H1 (cell line): Measurements from ENCODE around the gene VAT1L. TPM values are rescaled to one million over a fixed set of nuclear protein-coding genes. Genes with fewer than 3 reads are reported as not detected.

Source experiments
- CTCF ChIA-PET: fragments of 300-600 bp; sonication (Branson Sonifier 250); formaldehyde crosslinking; loops from one replicate; lab custom pipeline; 2021; ENCODE audit not compliant: partially characterized antibody; lab: Charles Lee
- POLR2A ChIA-PET: fragments of 300-600 bp; sonication (Branson Sonifier 250); formaldehyde crosslinking; loops from one replicate; lab custom pipeline; 2021; ENCODE audit warnings: inconsistent platforms; ENCODE audit not compliant: partially characterized antibody; lab: Charles Lee
- DNase-seq, 2 experiments: peaks; one replicate each; pipeline versions ENCODE4 v3.0.0 to v3.0.0-alpha.2; 2010 to 2022; ENCODE audit warnings: low spot score in 2 of 2, low read depth in 1 of 2, mixed read lengths in 1 of 2
- FAIRE-seq: peaks from 2 replicates; lab custom pipeline; 2011; peaks lifted over from hg19 to GRCh38; lab: Jason Lieb, UNC
- H2AFZ ChIP-seq: 2 replicates; pipeline ENCODE4 v1.8.1; 2012; ENCODE audit warnings: low read length, inconsistent platforms
- H2AK5ac ChIP-seq: 2 replicates; pipeline ENCODE4 v1.6.1; 2013; ENCODE audit warnings: low read depth, low read length
- H2BK120ac ChIP-seq: replicated peaks from 2 replicates; pipeline ENCODE3; 2013; ENCODE audit warnings: low read depth, low read length, inconsistent platforms
- H2BK12ac ChIP-seq: 2 replicates; pipeline ENCODE4 v1.6.1; 2013; ENCODE audit warnings: low read depth, low read length
- H2BK15ac ChIP-seq: 2 replicates; pipeline ENCODE4 v1.6.1; 2013; ENCODE audit warnings: low read length
- H2BK20ac ChIP-seq: 2 replicates; pipeline ENCODE4 v1.6.1; 2013; ENCODE audit warnings: low read length
- H2BK5ac ChIP-seq: 2 replicates; pipeline ENCODE4 v1.6.1; 2013; ENCODE audit warnings: low read depth, low read length
- H3K14ac ChIP-seq: 2 replicates; pipeline ENCODE4 v1.6.1; 2013; ENCODE audit warnings: inconsistent platforms; ENCODE audit not compliant: insufficient read length
- H3K18ac ChIP-seq: 2 replicates; pipeline ENCODE4 v1.6.1; 2013; ENCODE audit warnings: low read length; ENCODE audit errors: extremely low read depth
- H3K23ac ChIP-seq: 2 replicates; pipeline ENCODE4 v1.6.1; 2013; ENCODE audit warnings: inconsistent platforms; ENCODE audit not compliant: insufficient read length
- H3K23me2 ChIP-seq: 2 replicates; pipeline ENCODE4 v1.6.1; 2013; ENCODE audit warnings: low read depth, low read length
- H3K27ac ChIP-seq: 2 replicates; pipeline ENCODE4 v1.6.1; 2011; ENCODE audit warnings: low read depth, low read length, inconsistent platforms
- H3K27me3 ChIP-seq, 4 experiments: replicated peaks in 1 of 4; 1 replicate in 1 of 4; 2 replicates in 3 of 4; pipeline versions ENCODE4 v1.6.1 to v1.8.1; 2011 to 2013; ENCODE audit warnings: low read length in 3 of 4, mild to moderate bottlenecking in 3 of 4, inconsistent platforms in 2 of 4, mixed read lengths in 2 of 4, moderate library complexity in 1 of 4; ENCODE audit not compliant: control insufficient read depth in 3 of 4, insufficient read depth in 3 of 4; ENCODE audit errors: extremely low read depth in 1 of 4
- H3K36me3 ChIP-seq, 4 experiments: 2 replicates each; pipeline versions ENCODE4 v1.6.1 to v1.8.1; 2011 to 2013; ENCODE audit warnings: mild to moderate bottlenecking in 4 of 4, low read length in 3 of 4, moderate library complexity in 2 of 4, control low read depth in 1 of 4, inconsistent platforms in 1 of 4; ENCODE audit not compliant: insufficient read depth in 4 of 4, control insufficient read depth in 2 of 4
- H3K4ac ChIP-seq: replicated peaks from 2 replicates; pipeline ENCODE3; 2013; ENCODE audit warnings: low read length, low read depth, mixed read lengths, inconsistent platforms; ENCODE audit not compliant: insufficient read length
- H3K4me1 ChIP-seq, 4 experiments: replicated peaks in 1 of 4; 1 replicate in 1 of 4; 2 replicates in 3 of 4; pipeline versions ENCODE4 v1.6.1 to v1.8.1; 2011 to 2013; ENCODE audit warnings: low read length in 3 of 4, inconsistent platforms in 2 of 4, mixed read lengths in 1 of 4; ENCODE audit not compliant: insufficient read depth in 4 of 4, control insufficient read depth in 3 of 4
- H3K4me2 ChIP-seq, 2 experiments: 2 replicates each; pipeline versions ENCODE4 v1.6.1 to v1.8.1; 2011 to 2013; ENCODE audit warnings: low read depth in 2 of 2, low read length in 2 of 2, control low read depth in 1 of 2, inconsistent platforms in 1 of 2, mild to moderate bottlenecking in 1 of 2; ENCODE audit not compliant: insufficient read depth in 1 of 2
- H3K4me3 ChIP-seq, 4 experiments: fragments of 200-600, 300-600 bp in 1 of 4; sonication (generic), shearing (Covaris generic), sonication (Bioruptor Twin) in 1 of 4; 2 replicates each; pipeline versions ENCODE4 v1.5.1 to v1.8.1; 2011 to 2016; ENCODE audit warnings: low read length in 4 of 4, low read depth in 3 of 4, control low read depth in 2 of 4, inconsistent platforms in 2 of 4, mild to moderate bottlenecking in 2 of 4, mixed read lengths in 1 of 4, moderate library complexity in 1 of 4; ENCODE audit not compliant: insufficient read depth in 2 of 4; ENCODE audit errors: extremely low read depth in 1 of 4
- H3K56ac ChIP-seq: replicated peaks from 2 replicates; pipeline ENCODE3; 2013; ENCODE audit warnings: low read depth, mild to moderate bottlenecking, mixed read lengths, low read length, inconsistent platforms; ENCODE audit not compliant: insufficient read length
- H3K79me1 ChIP-seq: 2 replicates; pipeline ENCODE4 v1.6.1; 2013; ENCODE audit warnings: low read depth, low read length, control low read depth
- H3K79me2 ChIP-seq, 2 experiments: 2 replicates each; pipeline versions ENCODE4 v1.6.1 to v1.8.1; 2012 to 2013; ENCODE audit warnings: low read length in 2 of 2, mild to moderate bottlenecking in 2 of 2, inconsistent platforms in 1 of 2; ENCODE audit not compliant: insufficient read depth in 2 of 2, control insufficient read depth in 1 of 2
- H3K9ac ChIP-seq, 4 experiments: replicated peaks in 1 of 4; 1 replicate in 1 of 4; 2 replicates in 3 of 4; pipeline versions ENCODE4 v1.6.1 to v1.8.1; 2011 to 2013; ENCODE audit warnings: low read depth in 3 of 4, low read length in 3 of 4, control low read depth in 2 of 4, mild to moderate bottlenecking in 2 of 4, moderate library complexity in 2 of 4, inconsistent platforms in 1 of 4; ENCODE audit errors: extremely low read depth in 1 of 4
- H3K9me3 ChIP-seq, 2 experiments: 2 replicates each; pipeline versions ENCODE4 v1.6.1 to v1.8.1; 2012 to 2013; ENCODE audit warnings: mild to moderate bottlenecking in 2 of 2, moderate library complexity in 2 of 2, control low read depth in 1 of 2, inconsistent platforms in 1 of 2, low read depth in 1 of 2, low read length in 1 of 2, mixed read lengths in 1 of 2; ENCODE audit not compliant: insufficient read depth in 2 of 2
- H4K20me1 ChIP-seq, 2 experiments: replicated peaks in 1 of 2; 2 replicates each; pipeline versions ENCODE3 to v1.8.1; 2011 to 2013; ENCODE audit warnings: inconsistent platforms in 2 of 2, low read length in 2 of 2, mild to moderate bottlenecking in 1 of 2; ENCODE audit not compliant: insufficient read depth in 2 of 2, control insufficient read depth in 1 of 2
- H4K5ac ChIP-seq: 2 replicates; pipeline ENCODE4 v1.6.1; 2013; ENCODE audit warnings: low read length, low read depth, mixed read lengths, inconsistent platforms; ENCODE audit not compliant: insufficient read length
- H4K8ac ChIP-seq: 2 replicates; pipeline ENCODE4 v1.8.0; 2013; ENCODE audit warnings: mild to moderate bottlenecking, moderate library complexity, low read length, inconsistent platforms; ENCODE audit not compliant: insufficient read depth; ENCODE audit errors: extremely low read depth
- H4K91ac ChIP-seq: replicated peaks from 2 replicates; pipeline ENCODE3; 2013; ENCODE audit warnings: low read length, mixed read lengths, inconsistent platforms; ENCODE audit not compliant: insufficient read length
- CBX5 ChIP-seq: fragments of 300-800, 300-1000 bp; sonication (generic); IDR thresholded peaks from 2 replicates; pipeline ENCODE4 v1.7.1; 2016; ENCODE audit warnings: antibody characterized with exemption, low read length, low read depth
- CEBPB ChIP-seq: IDR thresholded peaks from 2 replicates; pipeline ENCODE4 v1.6.1; 2012; ENCODE audit warnings: low read depth, low read length
- CREB1 ChIP-seq: IDR thresholded peaks from 2 replicates; pipeline ENCODE4 v1.6.1; 2012; ENCODE audit warnings: inconsistent platforms
- RXRA ChIP-seq: IDR thresholded peaks from 2 replicates; pipeline ENCODE4 v1.6.1; 2011; ENCODE audit warnings: low read depth, mild to moderate bottlenecking, low read length, moderate library complexity; ENCODE audit not compliant: insufficient read depth
- SIX5 ChIP-seq: IDR thresholded peaks from 2 replicates; pipeline ENCODE4 v1.6.1; 2011; ENCODE audit warnings: mild to moderate bottlenecking, low read depth, low read length
- SP4 ChIP-seq: IDR thresholded peaks from 2 replicates; pipeline ENCODE4 v1.6.1; 2012; ENCODE audit warnings: low read length, inconsistent platforms
- TCF12 ChIP-seq: IDR thresholded peaks from 2 replicates; pipeline ENCODE4 v1.6.1; 2011; ENCODE audit warnings: low read depth, mild to moderate bottlenecking, low read length
- ZNF274 ChIP-seq: IDR thresholded peaks from 2 replicates; pipeline ENCODE4 v1.7.0; 2012; ENCODE audit warnings: low read length, borderline replicate concordance; ENCODE audit errors: extremely low read depth
- WGBS, 2 experiments: shearing (Covaris generic) in 1 of 2; methylation state at CpG; one replicate each; pipeline versions ENCODE4 v1.1.6 to v1.1.7; 2013 to 2015; ENCODE audit warnings: low lambda C conversion rate in 2 of 2, mixed read lengths in 2 of 2, inconsistent platforms in 1 of 2, low coverage in 1 of 2, missing lambda C conversion rate in 1 of 2; ENCODE audit not compliant: insufficient replicate concordance in 2 of 2, insufficient coverage in 1 of 2, insufficient read length in 1 of 2; ENCODE audit errors: extremely low coverage in 1 of 2, missing lambda C conversion rate in 1 of 2; 5-methylcytosine and 5-hydroxymethylcytosine counted together
- polyA plus RNA-seq, 7 experiments: library from polyadenylated mRNA; depleted of rRNA in 3 of 7; stranded (reverse) in 5 of 7; unstranded in 2 of 7; fragments of >200 nt in 5 of 7; fragments of 200-250 nt in 2 of 7; gene quantifications; 1 replicate in 5 of 7; 2 replicates in 1 of 7; 4 replicates in 1 of 7; pipeline versions ENCODE4 v1.2.1 to v1.2.3, GENCODE V29; 2011 to 2013; ENCODE audit warnings: missing spikeins in 2 of 7, mixed read lengths in 2 of 7
- total RNA-seq: library from RNA; stranded (reverse); fragmentation: NEBNext Ultra II Directional; extraction: Animal tissue kit (Norgen Biotek cat#: 25700); gene quantifications from 2 replicates; pipeline ENCODE4 v1.2.1, GENCODE V29; 2021
- TF ChIP-seq, protein P1 (sequence below): IDR thresholded peaks from 2 replicates; pipeline ENCODE4 v1.6.1; 2012; ENCODE audit warnings: inconsistent platforms

Gene VAT1L
- total and polyA plus RNA-seq, 2 of the 8 experiments (the other 6 are each of a cell fraction or from before 2014, with no cell fraction given): 46.3 to 48.2 TPM

DNA sequence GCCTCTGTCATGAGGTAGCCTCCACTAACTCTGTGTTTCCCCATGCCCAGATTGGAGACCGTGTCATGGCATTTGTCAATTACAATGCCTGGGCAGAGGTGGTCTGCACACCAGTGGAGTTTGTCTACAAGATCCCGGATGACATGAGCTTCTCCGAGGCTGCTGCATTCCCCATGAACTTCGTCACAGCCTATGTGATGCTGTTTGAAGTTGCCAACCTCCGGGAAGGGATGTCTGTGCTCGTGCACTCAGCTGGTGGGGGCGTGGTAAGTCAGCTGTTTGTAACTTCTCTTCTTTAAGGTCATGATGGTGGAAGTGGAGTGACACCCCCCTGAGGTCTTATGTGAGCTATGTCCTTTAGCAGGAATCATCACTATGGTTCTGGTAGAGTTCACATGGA lies 36.8 kb downstream of the VAT1L start:
- H4K20me1 ChIP-seq: no peaks in the 10 kb centered on the region
- H4K5ac ChIP-seq: no peak overlapping the region
- H3K18ac ChIP-seq: no peak overlapping the region
- H3K14ac ChIP-seq: no peak overlapping the region
- H3K36me3 ChIP-seq: peaks cover 2 to 28% (median 13%) of the 10 kb centered on the region in 4 experiments; a peak in 6 of 8 replicates
- H3K4me1 ChIP-seq: peaks cover 0 to 7% (median 2%) of the 10 kb centered on the region in 4 experiments; a peak in 2 of 7 replicates
- no peaks in the 10 kb centered on the region for H3K9me3 ChIP-seq
- no peaks in the 10 kb centered on the region for H3K23me2 ChIP-seq
- H4K8ac ChIP-seq: no peak overlapping the region
- H3K56ac ChIP-seq: no peak overlapping the region
- no peaks in the 10 kb centered on the region for H3K79me2 ChIP-seq
- WGBS, 2 experiments: 86% methylated on average over 4 of the region's 7 CpGs; no CpG with 5 or more reads in 1 of the 2 experiments
- no peak overlapping the region for H2BK20ac ChIP-seq
- POLR2A ChIA-PET: no interaction called here
- H3K4me3 ChIP-seq: no peak overlapping the region
- no peak overlapping the region for H3K27ac ChIP-seq
- no peak for DNase-seq
- no peak overlapping the region for H2BK5ac ChIP-seq
- TF ChIP-seq CEBPB (no peak), ZNF274 (no peak), RXRA (no peak), TCF12 (no peak), CREB1 (no peak), CBX5 (no peak), SP4 (no peak), SIX5 (no peak)
- TF ChIP-seq, protein P1, sequence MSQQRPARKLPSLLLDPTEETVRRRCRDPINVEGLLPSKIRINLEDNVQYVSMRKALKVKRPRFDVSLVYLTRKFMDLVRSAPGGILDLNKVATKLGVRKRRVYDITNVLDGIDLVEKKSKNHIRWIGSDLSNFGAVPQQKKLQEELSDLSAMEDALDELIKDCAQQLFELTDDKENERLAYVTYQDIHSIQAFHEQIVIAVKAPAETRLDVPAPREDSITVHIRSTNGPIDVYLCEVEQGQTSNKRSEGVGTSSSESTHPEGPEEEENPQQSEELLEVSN: no peak
- TF ChIP-seq, all 59 proteins: peak for 0
- Histone ChIP-seq H2BK12ac (no peak overlapping the region), H3K4ac (no peak overlapping the region), H3K9ac (no peak overlapping the region), H3K27me3 (no peaks in the 10 kb centered on the region), H3K79me1 (peaks cover 2% of the 10 kb centered on the region; the same call in 1 of the 2 replicates), H2AK5ac (no peak overlapping the region), H3K4me2 (no peak overlapping the region), H4K91ac (no peak overlapping the region), H2AFZ (no peak overlapping the region), H2BK120ac (no peak overlapping the region), H3K23ac (no peak overlapping the region), H2BK15ac (no peak overlapping the region)
- FAIRE-seq: no peak
- CTCF ChIA-PET: interaction anchor here (0.6 kb wide), 1 partner anchor 517 kb away, joined by 6 read pairs; no protein-coding TSS in a partner anchor
